ENCODE measurements around the gene MUL1.

The MUL1 gene

GRCh38 chr1:20466273-20466672 lies 41.7 kb downstream of the MUL1 start:
- no peak for DNase-seq

- no peak for DNase-seq
These were observed 42.8 kb downstream of the MUL1 start for GRCh38 chr1:20465187-20465586.

- DNase-seq = no peak
These were observed 44.4 kb downstream of the MUL1 start for GRCh38 chr1:20463502-20463901.

GRCh38 chr1:20462397-20462796 lies 45.6 kb downstream of the MUL1 start:
- DNase-seq = no peak

- no peak for DNase-seq
These were observed 49.2 kb downstream of the MUL1 start for GRCh38 chr1:20458717-20459116.

GRCh38 chr1:20454004-20454403 lies 53.9 kb downstream of the MUL1 start:
- no peak for DNase-seq

GRCh38 chr1:20449735-20450311 lies 58.1 kb downstream of the MUL1 start:
- peak; percentile 83 for DNase-seq

Data from fibroblast of upper back skin (primary cell).